Heart right ventricle (tissue), 16 donors: ENCODE measurements around the gene KCNN3. TPM values are rescaled to one million over a fixed set of nuclear protein-coding genes. Genes with fewer than 3 reads are reported as not detected.
A peak's percentile ranks its signal among the peaks of the same experiment; 100 is the strongest.

ENCODE experiments used
- ATAC-seq, 8 donors: fragments of 200-7000 bp; cut with Tn5 transposase; one replicate each; pipeline ENCODE4 v1.9.1; 2020; ENCODE audit warnings: mild to moderate bottlenecking in 8 of 8, moderate library complexity in 8 of 8, moderate number of reproducible peaks in 1 of 8
- DNase-seq, 2 donors: peaks; one replicate each; pipeline ENCODE4 v3.0.0-alpha.2; 2020
- H3K27ac ChIP-seq, 10 donors: fragments of 200-600 bp; sonication (generic) in 2 of 10; one replicate each; pipeline versions ENCODE4 v1.5.0 to v1.8.0; 2020 to 2022; ENCODE audit warnings: mild to moderate bottlenecking in 3 of 10
- H3K27me3 ChIP-seq, 7 donors: fragments of 200-600 bp; one replicate each; pipeline ENCODE4 v1.8.0; 2021 to 2022; ENCODE audit warnings: mild to moderate bottlenecking in 2 of 7
- H3K36me3 ChIP-seq, 9 donors: fragments of 200-600 bp; sonication (generic) in 1 of 9; one replicate each; pipeline versions ENCODE4 v1.5.0 to v1.8.0; 2020 to 2022; ENCODE audit warnings: mild to moderate bottlenecking in 2 of 9
- H3K4me1 ChIP-seq, 9 donors: fragments of 200-600 bp; sonication (generic) in 1 of 9; one replicate each; pipeline versions ENCODE4 v1.5.0 to v1.8.0; 2020 to 2022; ENCODE audit warnings: mild to moderate bottlenecking in 4 of 9
- H3K4me3 ChIP-seq, 10 donors: fragments of 200-600 bp; sonication (generic) in 2 of 10; one replicate each; pipeline versions ENCODE4 v1.5.0 to v1.8.0; 2020 to 2022; ENCODE audit warnings: mild to moderate bottlenecking in 7 of 10, moderate library complexity in 2 of 10
- H3K9me3 ChIP-seq, 11 donors: fragments of 200-600 bp in 10 of 11; sonication (generic) in 2 of 11; one replicate each; pipeline versions ENCODE4 v1.5.0 to v1.8.0; 2013 to 2022; ENCODE audit warnings: mild to moderate bottlenecking in 2 of 11, control low read depth in 1 of 11, moderate library complexity in 1 of 11
- CTCF ChIP-seq, 9 donors: fragments of 200-600 bp; sonication (generic) in 2 of 9; IDR thresholded peaks; one replicate each; pipeline versions ENCODE4 v1.5.0 to v1.8.0; 2021 to 2022; ENCODE audit warnings: antibody characterized with exemption in 9 of 9, mild to moderate bottlenecking in 5 of 9, moderate library complexity in 1 of 9
- WGBS, 2 donors: extraction: QIAGEN DNeasy Blood & Tissue Kit; methylation state at CpG; one replicate each; pipeline ENCODE4 v1.1.7; 2013; ENCODE audit warnings: inconsistent platforms in 1 of 2; 5-methylcytosine and 5-hydroxymethylcytosine counted together
- intact Hi-C, 10 donors: fragments of 100-400 bp; cut with DNase I; formaldehyde crosslinking; loops; one replicate each; pipeline versions ENCODE4 v1.11.1 to v1.14.2; 2022
- polyA plus RNA-seq, 2 donors: library from polyadenylated mRNA; stranded (reverse); fragments of 200-250 nt; gene quantifications; one replicate each; pipeline ENCODE4 v1.2.3, GENCODE V29; 2013
- total RNA-seq, 10 donors: library from RNA; stranded (reverse); fragmentation: NEBNext Ultra II Directional in 3 of 10; extraction: Animal tissue kit (Norgen Biotek cat#: 25700) in 3 of 10; gene quantifications; one replicate each; pipeline versions ENCODE4 v1.2.1 to v1.2.4, GENCODE V29; 2021 to 2023
- donor health status: Arrhythmogenic right ventricular cardiomyopathy.
- donor health status: ischemic (EF 13 %, LVEDD 7.1; RV severe dilation, severe dysfunction).
- donor health status: healthy with polysubstance abuse.
- donor health status: DM: no; HTN: yes; CAD: no.
- donor health status: DM: no; HTN: no; CAD: no.
- donor health status: ischemic (EF 25% LVEDD 6.9; RV normal size, moderate dysfunction).
- donor health status: ischemic (EF 25% LVEDD 5.7; RV mildly dilated, moderate dysfunction).
- donor health status: healthy.
- donor health status: DM: yes; HTN: yes; CAD: no.
- donor health status: Ischemic cardiomyopathy.
- donor health status: ischemic (EF 35%, LVEDD 5.7; RV mildly dilated, moderate dysfunction).
- donor health status: nonischemic (EF 11% LVEDD 7.7; RV severe dilation, severe dysfunction).
- donor health status: DM: yes; HTN: yes; CAD: no.
- donor health status: PGD.
- donor health status: ischemic (EF 29% LVEDD 5.4; RV normal size, mild dysfunction).
- donor health status: nonischemic (EF 23%, LVEDD 6.1; RV moderate dilation, normal function).

Gene KCNN3
- total and polyA plus RNA-seq, 12 donors = 0.17 to 5.9 (median 2.6) TPM

GRCh38 chr1:154718566-154718965 is 151.5 kb downstream of the KCNN3 start:
- Histone ChIP-seq H3K27ac (no peak overlapping the region), H3K9me3 (no peaks in the 10 kb centered on the region), H3K27me3 (no peaks in the 10 kb centered on the region), H3K4me3 (no peak overlapping the region), H3K4me1 (peaks cover 0 to 54% (median 20%) of the 10 kb centered on the region in 9 donors), H3K36me3 (peaks cover 0 to 9% (median 0%) of the 10 kb centered on the region in 9 donors)
- DNase-seq (no peak), ATAC-seq (no peak)
- intact Hi-C loops = no loop called here
- WGBS, 2 donors = 96 to 98% methylated on average over 6 of the region's 6 CpGs
- TF ChIP-seq CTCF (IDR thresholded peaks at IDR 0.05) = no peak

DNA sequence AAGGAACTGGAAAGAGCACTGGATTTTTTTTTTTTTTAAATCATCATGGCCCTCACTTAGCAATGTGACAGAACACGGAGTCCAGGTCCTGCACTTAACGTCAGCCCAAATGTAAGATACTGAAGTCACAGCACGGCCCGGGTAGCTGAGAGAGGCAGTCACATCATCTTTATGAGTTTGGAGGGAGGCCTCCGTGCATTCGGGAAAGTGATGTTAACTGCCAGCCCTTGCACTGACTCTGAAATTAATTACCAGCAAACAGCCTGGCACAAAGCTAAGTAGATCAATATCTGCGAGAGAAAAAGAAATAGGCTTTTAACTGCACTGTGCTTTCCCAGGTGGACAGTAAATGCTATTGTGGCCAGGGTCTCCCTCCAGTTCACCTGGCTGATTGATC is 152.6 kb downstream of the KCNN3 start:
- peaks cover 0 to 54% (median 19%) of the 10 kb centered on the region in 9 donors for H3K4me1 ChIP-seq
- TF ChIP-seq CTCF (IDR thresholded peaks at IDR 0.05) = no peak
- 63 to 80% methylated on average over 7 of the region's 7 CpGs for WGBS, 2 donors
- ATAC-seq (peak in 1 of 8 donors; percentile 73), DNase-seq (no peak)
- intact Hi-C loops = no loop called here
- H3K4me3 ChIP-seq = no peak overlapping the region
- no peaks in the 10 kb centered on the region for H3K27me3 ChIP-seq
- H3K27ac ChIP-seq = no peak overlapping the region
- H3K36me3 ChIP-seq = peaks cover 0 to 12% (median 0%) of the 10 kb centered on the region in 9 donors
- no peaks in the 10 kb centered on the region for H3K9me3 ChIP-seq

GRCh38 chr1:154716614-154717527 is 153.2 kb downstream of the KCNN3 start:
- Histone ChIP-seq H3K9me3 (no peaks in the 10 kb centered on the region), H3K27me3 (no peaks in the 10 kb centered on the region), H3K4me1 (peaks cover 0 to 52% (median 19%) of the 10 kb centered on the region in 9 donors), H3K4me3 (no peak overlapping the region), H3K27ac (peak overlapping the region in 2 of 10 donors; percentile 0 to 20), H3K36me3 (peaks cover 0 to 16% (median 0%) of the 10 kb centered on the region in 9 donors)
- ATAC-seq = peak in 5 of 8 donors; percentile 32 to 59 (median 42)
- no peak for DNase-seq
- peak in 4 of 9 donors; percentile 26 to 45 (median 30) for TF ChIP-seq CTCF (IDR thresholded peaks at IDR 0.05)
- intact Hi-C loops = no loop called here
- WGBS, 2 donors = 59 to 74% methylated on average over 6 of the region's 6 CpGs

- 43% methylated on average over 2 of the region's 2 CpGs for WGBS, 2 donors
- H3K4me3 ChIP-seq = no peak overlapping the region
- peak overlapping the region in 1 of 10 donors; percentile 0 for H3K27ac ChIP-seq
- DNase-seq = no peak
- TF ChIP-seq CTCF (IDR thresholded peaks at IDR 0.05) = no peak
- no peaks in the 10 kb centered on the region for H3K27me3 ChIP-seq
- peaks cover 0 to 16% (median 0%) of the 10 kb centered on the region in 9 donors for H3K36me3 ChIP-seq
- intact Hi-C loops = no loop called here
- no peaks in the 10 kb centered on the region for H3K9me3 ChIP-seq
- ATAC-seq = peak in 5 of 8 donors; percentile 64 to 80 (median 69)
- peaks cover 0 to 43% (median 19%) of the 10 kb centered on the region in 9 donors for H3K4me1 ChIP-seq
Measured at GRCh38 chr1:154716011-154716410, 154.1 kb downstream of the KCNN3 start.
